GM23338 (cell line): Measurements from ENCODE around the gene CLEC17A. TPM values are rescaled to one million over a fixed set of nuclear protein-coding genes. Genes with fewer than 3 reads are reported as not detected.

Source experiments
- ATAC-seq: fragments of 200-7000 bp; cut with Tn5 transposase; 3 replicates; pipeline ENCODE4 v1.9.1; 2020
- DNase-seq: peaks from one replicate; pipeline ENCODE4 v3.0.0-alpha.2; 2015; ENCODE audit warnings: low spot score
- H2AFZ ChIP-seq: fragments of 200-600 bp; sonication (generic); 2 replicates; pipeline ENCODE4 v1.8.0; 2016; ENCODE audit warnings: antibody characterized with exemption, mild to moderate bottlenecking, moderate library complexity
- H3F3A ChIP-seq: fragments of 200-600 bp; sonication (generic); replicated peaks from 2 replicates; pipeline ENCODE4 v1.8.0; 2017; ENCODE audit warnings: antibody characterized with exemption, mixed run types, low read depth
- H3K27ac ChIP-seq: fragments of 200-600 bp; sonication (generic); 2 replicates; pipeline ENCODE4 v1.6.1; 2016; ENCODE audit warnings: low read depth
- H3K27me3 ChIP-seq: fragments of 200-600 bp; sonication (generic); 2 replicates; pipeline ENCODE4 v1.8.0; 2016; ENCODE audit warnings: mild to moderate bottlenecking, mixed run types, moderate library complexity; ENCODE audit not compliant: insufficient read depth
- H3K36me3 ChIP-seq: fragments of 200-600 bp; sonication (generic); 2 replicates; pipeline ENCODE4 v1.8.0; 2016; ENCODE audit warnings: mild to moderate bottlenecking; ENCODE audit not compliant: insufficient read depth
- H3K4me1 ChIP-seq: fragments of 200-600 bp; sonication (generic); 2 replicates; pipeline ENCODE4 v1.8.0; 2016; ENCODE audit warnings: mild to moderate bottlenecking, moderate library complexity; ENCODE audit not compliant: insufficient read depth
- H3K4me2 ChIP-seq: fragments of 200-600 bp; sonication (generic); 2 replicates; pipeline ENCODE4 v1.7.1; 2017; ENCODE audit warnings: mixed run types
- H3K4me3 ChIP-seq: fragments of 200-600 bp; sonication (generic); 2 replicates; pipeline ENCODE4 v1.6.1; 2016; ENCODE audit warnings: mixed run types
- H3K79me2 ChIP-seq: fragments of 200-600 bp; sonication (generic); replicated peaks from 2 replicates; pipeline ENCODE4 v1.8.0; 2017; ENCODE audit warnings: mild to moderate bottlenecking; ENCODE audit not compliant: insufficient read depth
- H3K9me2 ChIP-seq: fragments of 200-600 bp; sonication (generic); 2 replicates; pipeline ENCODE4 v1.8.0; 2017; ENCODE audit not compliant: insufficient read depth
- H4K20me1 ChIP-seq: fragments of 200-600 bp; sonication (generic); replicated peaks from 2 replicates; pipeline ENCODE4 v1.8.0; 2017; ENCODE audit warnings: mild to moderate bottlenecking; ENCODE audit not compliant: insufficient read depth
- H3K27ac Mint-ChIP-seq: 2 replicates; pipeline ENCODE4 v1.8.0; 2020; ENCODE audit warnings: inconsistent platforms, mild to moderate bottlenecking, moderate library complexity, mixed read lengths
- H3K27me3 Mint-ChIP-seq: 3 replicates; pipeline ENCODE4 v1.8.0; 2022; ENCODE audit warnings: low read depth, mild to moderate bottlenecking, moderate library complexity, mixed read lengths, inconsistent platforms; ENCODE audit not compliant: insufficient read depth, poor library complexity
- H3K36me3 Mint-ChIP-seq: 3 replicates; pipeline ENCODE4 v1.8.0; 2021; ENCODE audit warnings: low read depth, mild to moderate bottlenecking, inconsistent platforms, moderate library complexity, mixed read lengths
- H3K4me1 Mint-ChIP-seq: 3 replicates; pipeline ENCODE4 v1.8.0; 2020; ENCODE audit warnings: mild to moderate bottlenecking, inconsistent platforms, mixed read lengths
- H3K4me3 Mint-ChIP-seq: 3 replicates; pipeline ENCODE4 v1.8.0; 2021; ENCODE audit warnings: moderate library complexity, mild to moderate bottlenecking, inconsistent platforms, mixed read lengths
- H3K9me3 Mint-ChIP-seq: 3 replicates; pipeline ENCODE4 v1.8.0; 2020; ENCODE audit warnings: moderate library complexity, mild to moderate bottlenecking, inconsistent platforms, mixed read lengths
- CREB1 ChIP-seq: fragments of 250-450 bp; sonication (Bioruptor Pico); IDR thresholded peaks from 2 replicates; pipeline ENCODE4 v1.5.0; 2020; ENCODE audit warnings: low read depth, mild to moderate bottlenecking, moderate library complexity
- CTCF ChIP-seq, 2 experiments: fragments of 200-600 bp in 1 of 2; sonication (generic) in 1 of 2; conservative IDR thresholded peaks; 2 replicates each; pipeline versions ENCODE4 v1.5.1 to v1.6.1; 2016 to 2017; ENCODE audit warnings: antibody characterized with exemption in 2 of 2, low read depth in 2 of 2, mild to moderate bottlenecking in 2 of 2, moderate library complexity in 1 of 2
- EZH2 ChIP-seq: fragments of 200-600 bp; sonication (generic); IDR thresholded peaks from one replicate; pipeline ENCODE4 v1.8.0; 2017; ENCODE audit warnings: antibody characterized with exemption, mild to moderate bottlenecking, low read depth; ENCODE audit not compliant: unreplicated experiment
- EZH2phosphoT487 ChIP-seq: fragments of 200-600 bp; sonication (generic); IDR thresholded peaks from one replicate; pipeline ENCODE4 v1.8.1; 2018; ENCODE audit warnings: antibody characterized with exemption; ENCODE audit not compliant: unreplicated experiment
- POLR2AphosphoS5 ChIP-seq: IDR thresholded peaks from 2 replicates; pipeline ENCODE4 v1.6.1; 2016; ENCODE audit warnings: antibody characterized with exemption, low read depth
- STAT1 ChIP-seq: IDR thresholded peaks from one replicate; pipeline ENCODE4 v1.6.1; 2016; ENCODE audit warnings: antibody characterized with exemption; ENCODE audit not compliant: unreplicated experiment
- ZNF331 ChIP-seq: fragments of 250-450 bp; sonication (Bioruptor Pico); IDR thresholded peaks from 2 replicates; pipeline ENCODE4 v1.5.0; 2020; ENCODE audit warnings: low read depth, mild to moderate bottlenecking, moderate library complexity
- ZNF462 ChIP-seq: fragments of 250-450 bp; sonication (Bioruptor Pico); IDR thresholded peaks from 2 replicates; pipeline ENCODE4 v1.5.0; 2020; ENCODE audit warnings: mild to moderate bottlenecking, moderate library complexity
- polyA plus RNA-seq: library from polyadenylated mRNA; unstranded; fragments of >200 nt; fragmentation: Nextera tagmentation; extraction: Ambion mirVana; gene quantifications from 2 replicates; pipeline ENCODE4 v1.2.1, GENCODE V29; 2016
- total RNA-seq: library from RNA; depleted of rRNA; stranded (reverse); fragments of >200 nt; shearing (Covaris generic); gene quantifications from 2 replicates; pipeline ENCODE4 v1.2.3, GENCODE V29; 2014
- TF ChIP-seq, protein P1 (sequence below): IDR thresholded peaks from one replicate; pipeline ENCODE4 v1.6.1; 2018; ENCODE audit warnings: antibody characterized with exemption; ENCODE audit not compliant: unreplicated experiment

Gene CLEC17A
- total and polyA plus RNA-seq, 2 experiments from 2014 or later: 0.17 TPM; not detected in 1

- H4K20me1 ChIP-seq: peaks cover 12% of the 10 kb centered on the region
- no peaks in the 10 kb centered on the region for H3F3A ChIP-seq
- no peaks in the 10 kb centered on the region for H3K9me3 Mint-ChIP-seq
- H3K4me2 ChIP-seq: no peak overlapping the region
- H3K27ac Mint-ChIP-seq: no peak overlapping the region
- H3K4me3 Mint-ChIP-seq: no peak overlapping the region
- no peaks in the 10 kb centered on the region for H3K36me3 ChIP-seq
- no peaks in the 10 kb centered on the region; the same call in 2 of the 3 replicates for H3K36me3 Mint-ChIP-seq
- ATAC-seq (peak; percentile 61), DNase-seq (no peak)
- H3K4me3 ChIP-seq: no peak overlapping the region
- no peak overlapping the region for H2AFZ ChIP-seq
- no peaks in the 10 kb centered on the region for H3K9me2 ChIP-seq
- H3K4me1 Mint-ChIP-seq: no peaks in the 10 kb centered on the region; the same call in 1 of the 3 replicates
- TF ChIP-seq EZH2 (no peak), EZH2phosphoT487 (no peak), CREB1 (CRISPR knock-in tag) (no peak), CTCF (conservative IDR thresholded peaks at IDR 0.05; ENCODE audit: low read depth in 2 of 2) (no peak), ZNF331 (no peak), STAT1 (no peak), POLR2AphosphoS5 (no peak), ZNF462 (CRISPR knock-in tag) (no peak)
- TF ChIP-seq, protein P1, sequence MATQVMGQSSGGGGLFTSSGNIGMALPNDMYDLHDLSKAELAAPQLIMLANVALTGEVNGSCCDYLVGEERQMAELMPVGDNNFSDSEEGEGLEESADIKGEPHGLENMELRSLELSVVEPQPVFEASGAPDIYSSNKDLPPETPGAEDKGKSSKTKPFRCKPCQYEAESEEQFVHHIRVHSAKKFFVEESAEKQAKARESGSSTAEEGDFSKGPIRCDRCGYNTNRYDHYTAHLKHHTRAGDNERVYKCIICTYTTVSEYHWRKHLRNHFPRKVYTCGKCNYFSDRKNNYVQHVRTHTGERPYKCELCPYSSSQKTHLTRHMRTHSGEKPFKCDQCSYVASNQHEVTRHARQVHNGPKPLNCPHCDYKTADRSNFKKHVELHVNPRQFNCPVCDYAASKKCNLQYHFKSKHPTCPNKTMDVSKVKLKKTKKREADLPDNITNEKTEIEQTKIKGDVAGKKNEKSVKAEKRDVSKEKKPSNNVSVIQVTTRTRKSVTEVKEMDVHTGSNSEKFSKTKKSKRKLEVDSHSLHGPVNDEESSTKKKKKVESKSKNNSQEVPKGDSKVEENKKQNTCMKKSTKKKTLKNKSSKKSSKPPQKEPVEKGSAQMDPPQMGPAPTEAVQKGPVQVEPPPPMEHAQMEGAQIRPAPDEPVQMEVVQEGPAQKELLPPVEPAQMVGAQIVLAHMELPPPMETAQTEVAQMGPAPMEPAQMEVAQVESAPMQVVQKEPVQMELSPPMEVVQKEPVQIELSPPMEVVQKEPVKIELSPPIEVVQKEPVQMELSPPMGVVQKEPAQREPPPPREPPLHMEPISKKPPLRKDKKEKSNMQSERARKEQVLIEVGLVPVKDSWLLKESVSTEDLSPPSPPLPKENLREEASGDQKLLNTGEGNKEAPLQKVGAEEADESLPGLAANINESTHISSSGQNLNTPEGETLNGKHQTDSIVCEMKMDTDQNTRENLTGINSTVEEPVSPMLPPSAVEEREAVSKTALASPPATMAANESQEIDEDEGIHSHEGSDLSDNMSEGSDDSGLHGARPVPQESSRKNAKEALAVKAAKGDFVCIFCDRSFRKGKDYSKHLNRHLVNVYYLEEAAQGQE: no peak
- H3K27me3 Mint-ChIP-seq: peaks cover 6% of the 10 kb centered on the region
- peaks cover 49% of the 10 kb centered on the region for H3K79me2 ChIP-seq
- peaks cover under 1% of the 10 kb centered on the region; the same call in 1 of the 2 replicates for H3K4me1 ChIP-seq
- no peaks in the 10 kb centered on the region for H3K27me3 ChIP-seq
- H3K27ac ChIP-seq: 0 out of 2 replicates have a peak overlapping the region, but pooled peaks have one; percentile 39
These were observed 40.1 kb upstream of the CLEC17A start for GRCh38 chr19:14542711-14543328.
